CD4-positive, alpha-beta T cell treated with Interleukin-2 at 100 ng/mL for 4 hours (primary cell): Measurements from ENCODE around the gene WBP1.
A peak's percentile ranks its signal among the peaks of the same experiment; 100 is the strongest.
"Not testable (repeated sequence)": the region's sequence is repeated elsewhere in the genome, so short reads cannot be mapped to it uniquely, and the experiment has no call there.

ENCODE experiments used
- DNase-seq: peaks from one replicate; pipeline ENCODE4 v3.0.0-alpha.2; 2020; ENCODE audit warnings: low spot score

Gene WBP1

DNA sequence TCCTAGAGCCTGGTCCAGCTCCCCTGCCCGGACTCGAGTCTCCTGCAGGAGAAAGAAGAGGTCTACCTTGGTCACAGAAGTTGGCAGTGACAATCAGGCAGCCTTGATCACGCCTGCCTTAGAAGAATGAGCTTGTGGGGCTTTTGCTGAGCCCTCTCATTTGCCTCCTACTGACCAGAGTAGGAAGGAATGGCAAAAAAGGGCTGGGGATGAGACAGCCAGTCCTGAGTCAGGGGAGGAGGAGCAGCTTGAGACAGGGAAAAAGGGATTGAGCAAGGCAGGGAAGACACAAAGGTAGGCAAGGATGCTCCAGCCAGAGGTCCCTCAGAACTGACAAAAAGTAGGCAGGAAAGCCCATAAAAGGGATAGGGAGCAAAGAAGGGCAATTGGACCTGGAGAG lies 30.7 kb upstream of the WBP1 start:
- no peak for DNase-seq

DNA sequence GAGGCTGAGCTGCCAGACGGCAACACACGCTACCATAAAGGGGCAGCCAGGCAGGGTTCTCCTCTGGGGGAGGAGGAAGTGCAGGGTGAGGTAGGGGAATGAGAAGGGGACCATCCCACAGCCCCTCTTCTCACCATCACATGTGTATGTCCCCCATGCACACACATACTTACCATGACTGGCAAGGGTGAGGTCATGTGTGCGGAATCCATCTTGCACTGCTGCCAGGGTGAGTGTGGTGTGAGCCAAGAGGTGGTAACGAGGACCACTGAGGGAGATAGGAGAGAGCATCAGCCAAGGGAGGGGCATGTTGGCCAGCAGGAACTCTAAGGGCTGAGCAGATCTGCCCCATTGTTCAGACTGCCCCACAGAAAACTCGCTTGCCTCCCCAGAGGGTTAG lies 29.6 kb upstream of the WBP1 start:
- no peak for DNase-seq

DNA sequence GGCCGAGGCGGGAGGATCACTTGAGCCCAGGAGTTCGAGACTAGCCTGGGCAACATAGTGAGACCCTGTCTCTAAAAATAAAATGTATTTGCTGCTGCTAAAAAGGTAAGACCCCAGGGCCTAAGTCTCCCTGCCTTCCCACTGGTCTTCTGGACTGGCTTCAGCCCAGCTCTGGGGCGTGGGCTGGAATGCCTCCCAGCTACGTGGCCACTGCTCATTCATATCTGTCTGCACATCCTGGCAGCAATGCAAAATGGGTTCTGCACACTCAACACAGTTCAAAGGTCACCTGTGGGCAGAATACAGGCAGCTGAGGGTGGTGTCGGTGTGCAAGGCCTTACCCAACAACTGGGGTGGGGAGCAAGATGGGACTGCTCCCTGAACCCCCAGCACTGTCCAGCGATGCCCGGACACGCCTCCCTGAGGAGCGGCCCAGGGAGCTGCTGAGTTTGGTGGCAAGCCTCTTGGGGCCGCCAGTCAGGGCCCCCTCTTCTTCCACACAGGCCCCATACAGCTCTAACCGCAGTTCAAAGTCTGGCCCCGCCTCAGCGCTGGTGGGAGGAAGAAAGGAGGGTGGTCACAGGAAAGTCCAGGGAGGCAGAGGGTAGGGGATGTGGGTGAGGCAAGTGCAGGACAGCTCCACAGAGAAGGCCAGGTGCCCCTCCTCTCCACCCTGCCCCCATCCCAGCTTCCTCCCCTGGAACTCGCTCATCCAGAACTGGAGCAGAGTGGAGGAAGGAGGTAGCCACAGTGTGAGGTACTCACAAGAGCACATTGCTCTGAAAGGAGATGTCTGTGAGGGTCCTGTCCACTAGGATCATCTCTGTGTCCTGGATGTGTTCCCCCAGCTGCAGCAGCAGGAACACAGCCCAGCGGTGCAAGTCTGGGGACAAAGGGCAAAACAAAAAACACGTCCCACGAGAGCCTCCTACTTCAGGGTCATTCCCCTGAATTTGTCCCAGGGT lies 28.5 kb upstream of the WBP1 start:
- DNase-seq, result no peak

DNA sequence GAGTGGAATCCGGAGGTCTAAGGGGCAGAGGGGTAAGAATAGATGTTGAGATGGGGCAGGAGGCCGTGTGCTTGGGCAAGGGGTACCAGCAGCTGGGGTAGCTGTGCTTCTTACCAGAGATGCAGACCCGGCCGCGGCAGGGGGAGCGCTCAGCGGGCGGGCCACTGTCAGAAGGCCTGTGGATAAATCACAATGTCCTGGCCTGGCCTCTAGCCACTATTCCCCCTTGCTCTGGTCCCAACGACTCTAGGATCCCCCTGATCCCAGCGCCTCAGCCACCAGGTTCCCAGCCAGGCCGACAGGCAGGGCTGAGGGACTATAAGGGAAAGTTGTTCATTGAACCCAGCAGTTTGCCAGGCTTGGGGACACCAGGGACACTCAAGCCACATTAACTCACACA lies 27.7 kb upstream of the WBP1 start:
- DNase-seq, result no peak

DNA sequence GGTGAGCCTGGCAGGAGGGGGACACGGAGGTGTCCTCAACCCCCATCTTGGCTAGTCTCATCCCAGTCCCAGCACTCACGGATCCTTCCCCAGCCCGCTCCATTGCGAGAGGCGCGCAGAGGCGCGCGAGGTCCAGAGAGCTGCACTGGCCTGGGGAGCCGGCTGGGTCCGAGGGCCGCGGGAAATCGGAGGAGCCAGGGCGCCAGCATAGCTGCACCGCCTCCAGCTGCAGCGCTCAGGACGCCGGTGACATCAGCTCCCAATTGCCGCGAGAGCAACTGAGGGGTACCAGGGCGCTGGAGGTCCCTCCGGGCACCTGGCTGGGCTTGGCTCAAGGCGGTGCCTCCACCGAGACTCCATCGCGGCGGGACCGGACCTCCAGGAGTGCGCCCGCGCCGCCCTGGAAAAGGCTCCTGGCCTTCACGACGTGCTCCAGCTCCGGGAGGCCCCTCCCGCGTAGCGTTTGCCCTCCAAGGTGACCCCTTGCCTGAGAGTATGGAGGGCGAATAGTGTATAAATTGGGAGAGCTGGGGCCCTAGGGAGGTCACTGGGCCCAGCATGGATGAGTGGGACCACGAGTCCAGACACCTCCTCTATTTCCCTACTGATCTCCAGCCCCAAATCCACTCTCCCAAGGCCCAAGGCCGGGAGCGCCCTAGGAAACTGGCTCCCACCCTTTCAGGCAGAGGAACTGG lies 22.0 kb upstream of the WBP1 start:
- no peak for DNase-seq

DNA sequence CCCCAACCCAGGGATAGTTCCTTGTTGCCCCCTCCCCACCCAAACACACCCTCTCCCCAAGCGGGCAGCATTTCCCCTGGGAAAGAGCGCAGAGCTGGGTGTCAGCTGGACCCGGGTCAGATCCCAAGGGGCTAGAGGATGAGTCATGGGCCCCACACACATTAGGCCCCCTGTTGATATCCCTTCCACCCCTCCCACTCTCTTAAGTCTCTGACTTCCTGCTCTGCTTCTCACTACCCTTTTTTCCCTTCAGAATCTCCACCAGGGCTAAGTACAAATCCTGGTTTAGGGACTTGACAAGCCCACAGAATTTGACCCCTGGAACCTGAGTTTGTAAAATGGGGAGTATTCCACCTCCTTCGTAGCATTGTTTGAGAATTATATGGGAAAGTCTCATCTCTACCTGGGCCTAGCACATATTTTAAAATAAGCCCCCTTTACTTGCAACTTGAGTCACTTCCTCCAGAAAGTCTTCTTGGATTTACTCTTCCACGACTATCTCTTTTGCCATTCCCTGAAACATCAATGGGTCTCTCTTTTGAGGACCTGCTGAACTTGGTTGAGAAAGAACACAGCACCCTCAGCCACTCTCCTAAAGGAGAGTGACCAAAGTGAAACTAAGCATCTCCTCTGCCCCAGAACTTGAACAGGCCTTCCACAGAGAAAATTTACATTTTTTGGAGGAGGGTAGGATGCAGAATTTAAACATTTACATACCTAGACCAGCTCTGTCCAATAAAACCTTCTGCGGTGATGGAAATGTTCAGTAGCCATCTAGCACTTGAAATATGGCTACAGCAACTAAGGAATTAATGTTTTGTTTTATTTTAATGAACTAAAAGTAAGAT lies 21.2 kb upstream of the WBP1 start:
- DNase-seq, result no peak

DNA sequence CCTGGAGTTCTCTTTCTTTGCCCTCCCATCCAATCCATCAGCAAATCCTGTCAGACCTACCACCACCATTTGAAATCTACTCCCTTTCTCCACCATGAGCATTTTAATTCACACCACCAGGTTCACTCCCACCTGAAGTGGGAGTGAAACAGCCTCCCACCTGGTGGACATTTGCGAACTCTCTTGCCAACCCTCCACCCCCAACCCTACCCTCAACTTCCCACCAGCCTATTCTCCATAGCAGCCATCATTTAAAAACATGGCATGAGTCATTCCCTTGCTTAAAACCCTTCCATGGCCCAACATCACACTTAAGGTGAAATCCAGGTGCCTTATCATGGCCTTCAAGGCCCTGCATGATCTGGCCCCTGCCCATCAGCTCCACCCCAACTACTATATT lies 20.0 kb upstream of the WBP1 start:
- DNase-seq, result no peak

DNA sequence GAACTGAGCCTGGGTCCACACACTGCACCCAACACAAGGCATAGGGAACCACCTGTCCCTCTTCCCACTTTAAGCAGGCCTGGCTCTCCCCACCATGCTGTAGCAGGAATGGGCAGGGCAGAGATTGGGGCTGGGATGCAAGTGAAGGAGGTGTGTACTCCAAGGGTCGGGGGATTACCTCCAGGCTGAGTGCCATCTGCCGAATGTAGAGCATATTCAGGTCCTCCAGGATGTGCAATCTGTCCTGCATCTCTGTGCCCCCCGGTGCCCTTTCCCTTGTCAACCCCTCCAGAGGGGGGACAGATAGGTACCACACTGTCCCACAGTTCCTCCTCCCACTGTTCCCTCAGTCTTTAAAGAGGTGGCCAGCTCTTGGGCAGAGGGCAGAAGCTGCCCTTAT lies 18.9 kb upstream of the WBP1 start:
- DNase-seq, result no peak

DNA sequence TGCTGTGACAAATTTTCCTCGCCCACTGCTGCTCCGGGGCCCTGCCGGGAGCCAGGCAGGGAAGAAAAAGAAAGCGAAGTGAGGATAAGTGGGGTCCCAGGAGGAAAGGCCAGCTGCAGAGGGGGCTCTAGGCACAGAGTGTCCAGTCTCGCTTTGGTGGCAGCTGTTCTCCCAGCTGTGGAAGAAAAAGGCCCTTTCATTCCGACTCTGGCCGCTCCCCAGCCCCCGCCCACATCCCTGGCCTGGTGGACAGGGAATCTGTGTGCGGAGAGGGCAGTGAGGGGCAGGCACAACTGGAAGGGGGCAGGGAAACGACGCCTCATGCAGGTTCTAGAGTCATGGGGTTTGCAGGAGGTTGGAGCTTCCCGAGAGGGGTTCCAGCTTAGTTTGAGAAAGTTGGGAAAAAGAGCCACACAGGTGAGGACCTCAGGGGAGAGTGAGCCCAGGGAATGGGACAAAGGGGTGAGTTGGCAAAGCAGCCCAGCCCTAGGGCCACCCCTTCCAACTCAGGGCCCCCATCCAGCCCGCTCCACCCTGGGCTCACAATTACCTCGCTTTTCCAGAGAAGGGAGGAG lies 18.3 kb upstream of the WBP1 start:
- no peak for DNase-seq

DNA sequence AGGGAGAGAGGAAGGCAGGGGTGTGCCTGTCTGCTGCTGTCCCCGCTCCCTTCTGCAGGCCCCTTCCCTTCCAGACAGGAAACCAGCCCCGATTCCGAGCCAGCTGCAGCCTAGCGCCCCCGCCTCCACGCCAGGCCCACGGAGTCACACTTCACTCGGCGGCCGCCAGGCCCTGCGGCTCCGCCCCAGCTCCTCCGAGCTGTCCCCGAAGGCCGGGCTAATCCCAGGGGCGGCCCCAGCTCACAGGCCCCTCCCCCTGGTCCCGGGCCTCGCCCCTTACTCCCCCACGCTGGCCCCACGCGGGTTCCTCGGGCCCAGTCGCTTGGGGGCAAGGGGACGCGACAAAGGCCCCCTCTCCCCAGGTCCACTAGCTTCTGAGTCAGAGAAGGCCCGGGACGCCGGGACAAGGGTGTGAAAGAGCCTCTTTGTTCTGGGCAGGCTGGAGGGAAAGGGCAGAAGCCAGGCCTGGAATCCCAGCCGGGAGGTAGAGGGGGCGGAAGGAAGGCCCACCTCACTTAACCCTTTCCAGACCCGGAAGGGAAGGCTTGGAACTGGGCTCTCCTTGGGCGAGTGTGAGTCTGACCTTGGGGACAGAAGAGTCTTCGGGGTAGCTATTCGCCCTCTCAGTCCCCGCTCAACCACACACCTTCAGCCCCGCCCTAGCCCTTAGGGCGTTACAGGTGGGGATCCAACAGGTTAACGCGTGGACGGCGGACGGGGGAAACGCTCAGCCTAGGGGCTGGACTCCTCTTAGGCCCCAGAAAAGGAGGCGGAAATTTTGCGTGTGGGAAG lies 17.7 kb upstream of the WBP1 start:
- DNase-seq, result peak; percentile 18

DNA sequence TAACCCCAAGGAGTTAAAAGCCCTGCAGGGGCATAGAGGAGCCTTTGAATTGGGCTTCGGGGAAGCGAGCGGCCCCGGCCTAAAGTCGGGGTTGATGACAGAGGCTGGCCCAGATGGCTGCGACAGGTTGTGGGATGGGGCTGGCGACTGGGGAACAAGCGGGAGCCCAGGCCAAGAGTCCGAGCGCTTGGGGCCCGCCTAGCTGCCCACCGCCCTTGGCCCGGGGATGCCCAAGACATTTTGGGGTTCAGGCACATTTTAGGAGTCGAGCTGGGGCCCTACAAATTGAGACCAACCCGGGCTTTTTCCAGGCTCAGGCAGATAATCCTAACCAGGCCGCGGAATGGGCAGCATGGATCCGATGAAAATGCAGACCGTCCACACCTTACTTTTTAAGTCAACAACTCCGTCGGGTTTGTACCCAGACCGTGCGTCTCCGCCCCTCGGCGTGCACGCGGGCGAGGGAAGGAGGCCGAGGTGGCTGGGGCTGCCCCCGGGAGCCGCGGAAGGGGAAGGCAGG lies 17.0 kb upstream of the WBP1 start:
- no peak for DNase-seq

DNA sequence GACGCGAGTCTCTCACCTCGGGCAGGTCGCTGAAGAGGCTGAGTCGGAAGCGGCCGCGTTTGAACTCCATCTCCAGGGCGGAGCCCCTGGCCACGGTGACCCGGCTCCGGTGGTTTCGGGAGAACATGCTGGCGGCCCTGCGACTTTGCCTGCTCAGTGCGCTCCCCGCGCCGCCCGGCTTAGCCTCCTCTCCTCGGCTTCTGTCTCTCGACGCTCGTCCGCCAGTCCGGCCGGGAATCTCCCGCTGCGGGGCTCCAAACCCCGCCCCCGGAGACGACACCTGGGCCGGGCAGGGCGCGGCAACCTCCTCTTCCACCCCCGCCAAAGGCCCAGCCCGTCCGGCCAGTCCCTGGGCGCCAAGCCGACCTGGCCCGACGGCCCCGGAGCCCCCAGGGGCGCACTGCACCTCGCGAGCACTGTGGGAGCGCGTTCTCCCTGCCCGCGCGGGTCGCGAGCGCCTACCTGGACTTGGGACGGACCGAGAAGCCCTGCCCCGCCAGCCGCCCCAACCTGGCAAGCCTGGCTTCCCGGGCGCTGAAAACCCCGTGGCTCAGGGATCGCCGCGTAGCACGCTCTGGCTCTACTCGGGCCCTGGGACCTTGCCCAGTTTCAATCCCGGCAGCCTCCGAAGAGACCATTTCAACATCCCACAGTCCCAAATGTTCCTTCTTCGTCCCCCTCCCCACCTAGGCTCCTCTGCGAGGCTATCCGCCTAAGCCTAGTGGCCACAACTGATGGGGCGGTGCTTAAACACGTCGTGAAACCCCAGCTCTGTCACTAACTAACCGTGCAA lies 16.4 kb upstream of the WBP1 start, which contains the start of gene RTKN:
RTKN (minus strand) TSS at position 248 of the 793 bp plus-strand sequence; CDS start at position 127, 121 bp downstream.
- peak; percentile 26 for DNase-seq

DNA sequence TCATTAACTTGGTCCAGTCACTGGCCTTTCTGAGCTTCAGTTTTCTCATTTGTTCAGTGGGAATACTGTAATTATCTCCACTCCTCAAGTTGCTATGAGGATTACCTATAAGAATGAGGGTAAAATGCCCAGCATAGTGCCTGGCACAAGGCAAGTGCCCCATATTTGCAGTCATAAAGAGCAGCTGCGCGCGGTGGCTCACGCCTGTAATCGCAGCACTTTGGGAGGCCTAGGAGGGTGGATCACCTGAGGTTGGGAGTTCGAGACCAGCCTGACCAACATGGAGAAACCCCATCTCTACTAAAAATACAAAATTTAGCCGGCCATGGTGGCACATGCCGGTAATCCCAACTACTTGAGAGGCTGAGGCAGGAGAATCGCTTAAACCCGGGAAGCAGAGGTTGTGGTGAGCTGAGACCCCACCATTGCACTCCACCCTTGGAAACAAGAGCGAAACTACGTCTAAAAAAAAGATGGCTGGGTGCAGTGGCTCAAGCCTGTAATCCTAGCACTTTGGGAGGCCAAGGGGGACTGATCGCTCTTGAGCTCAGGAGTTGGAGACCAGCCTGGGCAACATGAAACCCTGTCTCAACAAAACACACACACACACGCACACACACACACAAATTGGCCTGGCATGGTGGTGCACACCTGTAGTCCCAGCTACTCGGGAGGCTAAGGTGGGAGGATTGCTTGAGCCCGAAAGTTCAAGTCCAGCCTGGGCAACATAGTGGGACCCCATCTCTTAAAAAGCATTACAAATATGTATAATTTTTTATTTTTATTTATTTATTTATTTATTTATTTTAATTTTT lies 15.5 kb upstream of the WBP1 start:
- not testable (repeated sequence) for DNase-seq

DNA sequence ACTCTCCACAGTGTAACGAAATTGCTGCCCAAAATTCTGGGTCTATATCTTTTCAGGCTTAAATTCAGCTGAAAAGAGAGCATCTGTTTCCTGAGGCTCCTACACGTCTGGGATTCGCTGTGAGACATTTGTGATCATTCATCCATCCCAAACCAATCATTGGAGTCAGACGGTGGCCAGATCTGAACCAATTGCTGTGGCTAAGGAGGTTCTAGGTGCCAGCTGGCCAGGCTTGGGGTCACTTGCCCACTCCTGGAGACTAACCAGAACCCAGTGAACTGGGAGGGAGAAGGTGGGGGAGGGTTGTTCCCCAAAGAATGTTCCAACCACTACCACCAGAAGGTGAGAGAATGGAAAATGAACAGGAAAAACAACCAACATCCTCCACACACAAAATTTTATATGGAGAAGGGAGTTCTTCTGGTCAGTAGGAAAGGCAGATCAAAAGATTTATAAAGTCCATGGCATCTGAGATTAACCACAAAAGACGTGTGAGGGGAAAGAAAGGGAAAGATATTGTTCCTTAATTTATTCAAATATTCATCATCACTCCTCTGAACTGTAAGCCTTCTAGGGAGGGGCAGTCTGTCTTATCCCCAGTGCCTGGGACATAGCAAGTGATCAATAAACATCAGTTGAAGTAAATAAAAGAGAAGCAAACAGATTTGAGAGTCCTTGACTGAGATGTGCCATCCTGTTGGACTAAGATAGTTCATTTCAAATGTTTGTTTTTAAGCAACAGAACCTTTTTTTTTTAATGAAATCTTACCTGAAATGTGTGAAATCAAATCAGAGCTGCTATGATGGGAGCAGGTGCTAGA lies 13.5 kb upstream of the WBP1 start:
- DNase-seq, result no peak

DNA sequence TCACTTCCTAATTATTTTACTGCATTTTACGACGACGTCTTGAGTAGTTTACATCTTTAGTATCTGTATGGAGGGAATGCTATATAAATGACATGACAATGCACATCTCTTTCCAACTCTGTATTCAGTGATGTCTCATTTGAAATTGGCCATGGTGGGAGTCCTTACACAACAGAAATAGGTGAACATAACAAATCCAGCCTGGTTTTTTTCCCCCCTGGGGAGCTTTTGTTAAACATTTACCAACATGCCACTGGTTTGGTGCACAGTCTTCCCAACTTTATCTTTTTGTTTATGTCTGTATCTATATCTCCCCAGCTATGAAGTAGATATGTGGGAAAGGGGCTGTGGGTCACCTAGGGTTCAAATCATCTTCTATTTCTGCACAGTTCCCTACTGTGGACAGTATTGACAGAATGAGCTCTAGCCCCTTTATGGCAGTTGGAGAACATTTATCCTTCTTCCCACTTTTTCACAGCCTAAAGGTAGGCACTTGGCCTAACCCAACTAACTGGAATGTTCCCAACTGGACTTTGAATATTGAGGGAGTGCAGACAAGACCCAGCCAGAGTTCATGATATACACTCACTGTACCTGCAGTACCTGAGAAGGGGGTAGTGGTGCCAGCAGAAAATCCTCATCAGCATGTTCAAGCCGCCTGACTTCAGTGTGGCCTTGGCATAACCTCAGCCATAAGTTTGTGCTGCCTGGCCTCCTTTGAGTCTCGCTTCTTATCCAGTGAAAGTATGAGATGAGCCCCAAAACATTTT lies 10.8 kb upstream of the WBP1 start:
- no peak for DNase-seq

DNA sequence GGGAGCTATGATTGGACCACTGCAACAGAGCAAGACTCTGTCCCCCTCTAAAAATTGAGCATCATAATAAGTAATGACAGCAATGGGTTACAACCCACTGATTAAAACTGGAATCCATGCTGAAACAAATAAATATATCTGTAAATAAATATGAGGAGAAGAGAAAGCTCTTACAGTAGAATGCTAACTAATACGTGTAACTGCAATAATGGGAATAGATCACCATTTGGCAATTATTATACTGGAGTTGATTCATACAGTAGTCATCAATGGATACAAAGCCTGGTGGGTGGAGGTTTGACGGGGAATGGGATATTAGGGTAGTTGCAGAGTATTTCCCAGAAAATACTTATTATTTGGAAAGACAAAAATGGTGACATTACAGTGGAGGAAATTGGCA lies 9.5 kb upstream of the WBP1 start:
- no peak for DNase-seq

DNA sequence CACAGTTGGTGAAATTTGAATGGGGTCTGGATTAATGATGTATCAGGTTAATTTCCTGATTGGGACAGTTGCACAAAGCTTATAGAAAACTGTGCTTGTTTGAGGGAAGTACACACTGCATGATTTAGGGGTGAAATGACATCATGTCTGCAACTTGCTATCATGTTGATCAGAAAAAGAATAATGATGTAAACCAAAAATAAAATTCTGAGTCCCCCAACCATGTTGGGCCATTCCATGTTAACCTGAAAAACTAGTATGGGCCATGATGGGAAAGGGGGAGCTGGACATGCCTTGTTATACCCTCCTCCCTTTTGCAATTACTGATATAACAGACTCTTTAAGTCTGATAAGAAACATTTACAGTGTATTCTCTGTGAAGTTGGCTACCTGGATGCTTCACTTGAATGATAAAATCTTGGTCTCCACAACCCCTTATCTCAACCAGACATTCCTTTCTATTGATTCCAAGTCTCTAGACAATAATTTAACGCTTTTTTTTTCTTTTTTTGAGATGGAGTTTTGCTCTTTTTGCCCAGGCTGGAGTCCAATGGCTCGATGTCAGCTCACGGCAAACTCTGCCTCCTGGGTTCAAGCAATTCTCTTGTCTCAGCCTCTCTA lies 7.6 kb upstream of the WBP1 start:
- no peak for DNase-seq
